IMR-90 (cell line): ENCODE measurements around the gene SLC36A1. TPM values are rescaled to one million over a fixed set of nuclear protein-coding genes. Genes with fewer than 3 reads are reported as not detected.

ENCODE experiments used
- ATAC-seq: fragments of 200-7000 bp; cut with Tn5 transposase; 2 replicates; pipeline ENCODE4 v1.9.1; 2020; ENCODE audit warnings: low read depth, mild to moderate bottlenecking, moderate library complexity
- BruUV-seq: library from RNA; stranded (reverse); fragments of 400-500 nt; replicated peaks from 2 replicates; lab custom pipeline; 2021; lab: Mats Ljungman, UMichigan
- CTCF ChIA-PET: fragments of 300-600 bp; formaldehyde crosslinking; extraction: SDS; loops from one replicate; lab custom pipeline; 2021; ENCODE audit warnings: antibody characterized with exemption; lab: Yijun Ruan, JAX
- POLR2A ChIA-PET: fragments of 300-600 bp; sonication (Branson Sonifier 250); formaldehyde crosslinking; loops from one replicate; lab custom pipeline; 2022; ENCODE audit warnings: antibody characterized with exemption; ENCODE audit not compliant: unreplicated experiment; lab: Charles Lee
- DNase-seq: peaks from one replicate; pipeline ENCODE4 v3.0.0; 2013
- H2AFZ ChIP-seq: replicated peaks from 2 replicates; pipeline ENCODE3; 2013; ENCODE audit warnings: low read length, mild to moderate bottlenecking; ENCODE audit not compliant: poor library complexity
- H2AK5ac ChIP-seq: 2 replicates; pipeline ENCODE4 v1.6.1; 2013; ENCODE audit warnings: low read depth, low read length, inconsistent platforms
- H2AK9ac ChIP-seq: replicated peaks from 2 replicates; pipeline ENCODE3; 2013; ENCODE audit warnings: mild to moderate bottlenecking, low read depth, low read length, moderate library complexity; ENCODE audit not compliant: poor library complexity
- H2BK120ac ChIP-seq: 2 replicates; pipeline ENCODE4 v1.6.1; 2013; ENCODE audit warnings: low read depth, low read length, inconsistent platforms
- H2BK15ac ChIP-seq: 3 replicates; pipeline ENCODE4 v1.6.1; 2013; ENCODE audit warnings: low read depth, low read length, inconsistent platforms
- H2BK20ac ChIP-seq: 2 replicates; pipeline ENCODE4 v1.6.1; 2013; ENCODE audit warnings: low read depth, mild to moderate bottlenecking, inconsistent platforms, low read length, moderate library complexity
- H2BK5ac ChIP-seq: 2 replicates; pipeline ENCODE4 v1.6.1; 2013; ENCODE audit warnings: mild to moderate bottlenecking, low read depth, low read length, inconsistent platforms; ENCODE audit not compliant: poor library complexity, severe bottlenecking
- H3K14ac ChIP-seq: replicated peaks from 2 replicates; pipeline ENCODE4 v1.6.1; 2013; ENCODE audit warnings: low read depth, low read length, inconsistent platforms
- H3K18ac ChIP-seq: 2 replicates; pipeline ENCODE4 v1.6.1; 2013; ENCODE audit warnings: low read depth, low read length, control low read depth
- H3K23ac ChIP-seq: 2 replicates; pipeline ENCODE4 v1.6.1; 2013; ENCODE audit warnings: low read depth, low read length, inconsistent platforms
- H3K27ac ChIP-seq: 2 replicates; pipeline ENCODE4 v1.5.1; 2013; ENCODE audit warnings: mild to moderate bottlenecking, control low read depth, low read length; ENCODE audit not compliant: insufficient read depth
- H3K27me3 ChIP-seq: 2 replicates; pipeline ENCODE4 v1.6.1; 2013; ENCODE audit warnings: low read length; ENCODE audit not compliant: control insufficient read depth, insufficient read depth
- H3K36me3 ChIP-seq: 2 replicates; pipeline ENCODE4 v1.6.1; 2013; ENCODE audit warnings: low read length, mixed read lengths; ENCODE audit not compliant: control insufficient read depth, insufficient read depth
- H3K4ac ChIP-seq: 2 replicates; pipeline ENCODE4 v1.6.1; 2013; ENCODE audit warnings: low read depth, low read length, inconsistent platforms
- H3K4me1 ChIP-seq: 2 replicates; pipeline ENCODE4 v1.6.1; 2013; ENCODE audit warnings: low read length, mixed read lengths; ENCODE audit not compliant: control insufficient read depth, insufficient read depth
- H3K4me2 ChIP-seq: 2 replicates; pipeline ENCODE4 v1.6.1; 2013; ENCODE audit warnings: low read depth, mild to moderate bottlenecking, control low read depth, low read length, moderate library complexity
- H3K4me3 ChIP-seq: 2 replicates; pipeline ENCODE4 v1.5.1; 2013; ENCODE audit warnings: low read depth, mild to moderate bottlenecking, control low read depth, low read length, moderate library complexity; ENCODE audit not compliant: insufficient read depth
- H3K56ac ChIP-seq: 2 replicates; pipeline ENCODE4 v1.6.1; 2013; ENCODE audit warnings: low read length, inconsistent platforms; ENCODE audit not compliant: insufficient read depth; ENCODE audit errors: extremely low read depth
- H3K79me1 ChIP-seq, 2 experiments: 2 replicates each; pipeline ENCODE4 v1.6.1; 2013; ENCODE audit warnings: low read length in 2 of 2, inconsistent platforms in 1 of 2, low read depth in 1 of 2
- H3K9ac ChIP-seq: 2 replicates; pipeline ENCODE4 v1.6.1; 2013; ENCODE audit warnings: low read depth, low read length, control low read depth
- H3K9me1 ChIP-seq: 2 replicates; pipeline ENCODE4 v1.6.1; 2013; ENCODE audit warnings: low read length, inconsistent platforms; ENCODE audit not compliant: insufficient read depth
- H3K9me3 ChIP-seq: 2 replicates; pipeline ENCODE4 v1.6.1; 2013; ENCODE audit warnings: low read length; ENCODE audit not compliant: control insufficient read depth, insufficient read depth
- H4K20me1 ChIP-seq: 2 replicates; pipeline ENCODE4 v1.6.1; 2013; ENCODE audit warnings: low read length, inconsistent platforms; ENCODE audit not compliant: insufficient read depth
- H4K5ac ChIP-seq: 2 replicates; pipeline ENCODE4 v1.6.1; 2013; ENCODE audit warnings: mild to moderate bottlenecking, low read depth, low read length, control low read depth
- H4K8ac ChIP-seq, 2 experiments: 2 replicates each; pipeline ENCODE4 v1.6.1; 2013; ENCODE audit warnings: low read depth in 2 of 2, low read length in 2 of 2, control low read depth in 1 of 2, inconsistent platforms in 1 of 2
- H4K91ac ChIP-seq: 2 replicates; pipeline ENCODE4 v1.6.1; 2013; ENCODE audit warnings: low read depth, low read length, inconsistent platforms; ENCODE audit not compliant: insufficient read depth
- BHLHE40 ChIP-seq: fragments of 150-350 bp; IDR thresholded peaks from 2 replicates; pipeline ENCODE4 v1.6.1; 2016; ENCODE audit warnings: mild to moderate bottlenecking, low read depth, low read length
- CEBPB ChIP-seq: IDR thresholded peaks from 2 replicates; pipeline ENCODE4 v1.6.1; 2012; ENCODE audit warnings: low read depth, low read length, improper control_type of control experiment
- CTCF ChIP-seq: conservative IDR thresholded peaks from 2 replicates; pipeline ENCODE4 v1.5.1; 2012; ENCODE audit warnings: mild to moderate bottlenecking, low read depth, low read length, improper control_type of control experiment
- ELK1 ChIP-seq: fragments of 150-350 bp; IDR thresholded peaks from 2 replicates; pipeline ENCODE4 v1.6.1; 2016; ENCODE audit warnings: low read depth, mild to moderate bottlenecking, low read length, moderate library complexity, borderline replicate concordance
- FOS ChIP-seq: fragments of 150-350 bp; IDR thresholded peaks from 2 replicates; pipeline ENCODE4 v1.6.1; 2016; ENCODE audit warnings: low read depth, low read length
- POLR2A ChIP-seq: IDR thresholded peaks from 2 replicates; pipeline ENCODE4 v1.6.1; 2012; ENCODE audit warnings: mild to moderate bottlenecking, low read depth, low read length
- RCOR1 ChIP-seq: IDR thresholded peaks from 2 replicates; pipeline ENCODE4 v1.6.1; 2012; ENCODE audit warnings: mild to moderate bottlenecking, low read length, improper control_type of control experiment; ENCODE audit not compliant: insufficient replicate concordance
- WGBS, 2 experiments: methylation state at CpG; one replicate each; pipeline versions ENCODE4 v1.1.5 to v1.1.7; 2013; ENCODE audit warnings: missing lambda C conversion rate in 2 of 2; ENCODE audit not compliant: insufficient read length in 1 of 2; ENCODE audit errors: extremely low coverage in 2 of 2; 5-methylcytosine and 5-hydroxymethylcytosine counted together
- dilution Hi-C: fragments of 300-500 bp; cut with HindIII; formaldehyde crosslinking; loops from one replicate; pipeline ENCODE4 v1.14.3; 2018; ENCODE audit warnings: low sequenced_read_pairs; ENCODE audit not compliant: unreplicated experiment
- in situ Hi-C: fragments of 300-500 bp; cut with MboI; formaldehyde crosslinking; loops from 3 replicates; pipeline ENCODE4 v1.14.3; 2019; ENCODE audit warnings: low sequenced_read_pairs, inconsistent platforms, mixed read lengths
- intact Hi-C: fragments of 100-400 bp; cut with micrococcal nuclease; formaldehyde crosslinking; loops from 2 replicates; pipeline ENCODE4 v1.10.0; 2022
- polyA plus RNA-seq, 3 experiments: library from polyadenylated mRNA; depleted of rRNA; stranded (reverse); fragments of >200 nt; gene quantifications; 2 replicates each; pipeline ENCODE4 v1.2.3, GENCODE V29; 2012; ENCODE audit warnings: low replicate concordance in 1 of 3
- total RNA-seq: library from RNA; depleted of rRNA; stranded (reverse); fragments of >200 nt; gene quantifications from 2 replicates; pipeline ENCODE4 v1.2.3, GENCODE V29; 2012

Gene SLC36A1
- total and polyA plus RNA-seq, 2 of the 4 experiments (the other 2 are of a cell fraction): 5.7 to 8.7 TPM

DNA sequence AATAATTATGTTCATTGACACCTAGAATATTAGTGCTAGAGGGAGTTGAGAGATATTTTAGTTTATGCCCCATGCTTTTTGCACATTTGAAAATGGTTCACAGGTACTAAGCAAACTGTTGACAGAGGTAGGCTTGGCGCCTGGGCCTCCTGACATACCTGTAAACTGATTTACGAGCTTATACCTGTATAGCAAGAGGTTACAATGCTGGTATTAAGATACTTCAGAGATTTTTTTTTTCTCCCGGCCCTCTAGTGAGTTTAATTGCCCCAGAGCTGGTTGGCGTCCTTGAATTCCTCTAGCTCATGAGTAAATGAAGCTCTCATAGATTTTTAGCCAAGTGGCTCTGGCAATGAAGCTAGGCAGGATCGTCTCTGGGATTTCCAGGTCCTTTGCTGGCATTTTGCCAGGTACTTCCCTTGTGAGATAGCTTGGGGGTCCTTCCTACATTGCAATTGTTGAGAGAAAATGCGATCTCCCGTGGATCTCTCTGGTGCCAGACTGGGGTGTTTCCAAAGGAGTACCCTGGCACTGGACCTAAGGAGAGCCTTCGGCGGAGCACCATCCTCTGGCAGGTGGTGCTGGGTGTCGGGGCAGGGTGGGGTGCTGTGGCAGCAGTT, 9.0 kb downstream of the SLC36A1 start:
- intact Hi-C loops (no loop called here), dilution Hi-C loops (no loop called here), in situ Hi-C loops (no loop called here)
- DNase-seq: no peak
- peaks cover 3% of the 10 kb centered on the region for H3K36me3 ChIP-seq
- H2AK9ac ChIP-seq: no peak overlapping the region
- no peak overlapping the region for H2AFZ ChIP-seq
- peaks cover 6% of the 10 kb centered on the region; the same call in 1 of the 2 replicates for H4K20me1 ChIP-seq
- H4K8ac ChIP-seq: no peak overlapping the region
- no peak overlapping the region for H2BK15ac ChIP-seq
- H2BK5ac ChIP-seq: no peak overlapping the region
- POLR2A ChIA-PET: no interaction called here
- no peak overlapping the region for H3K23ac ChIP-seq
- H3K4me2 ChIP-seq: no peak overlapping the region
- H3K56ac ChIP-seq: no peak overlapping the region
- no peak overlapping the region for H3K9ac ChIP-seq
- H3K14ac ChIP-seq: no peak overlapping the region
- H3K18ac ChIP-seq: no peak overlapping the region
- H3K4ac ChIP-seq: no peak overlapping the region
- no peak overlapping the region for H4K91ac ChIP-seq
- no peak overlapping the region for H2AK5ac ChIP-seq
- H4K5ac ChIP-seq: no peak overlapping the region
- no peaks in the 10 kb centered on the region for H3K27me3 ChIP-seq
- H3K4me3 ChIP-seq: no peak overlapping the region
- TF ChIP-seq ELK1: no peak
- TF ChIP-seq FOS: no peak
- no peak for TF ChIP-seq CEBPB
- no peak for TF ChIP-seq RCOR1
- TF ChIP-seq BHLHE40: no peak
- no peak for TF ChIP-seq POLR2A
- no peak for TF ChIP-seq CTCF
- H3K9me1 ChIP-seq: no peaks in the 10 kb centered on the region
- H3K79me1 ChIP-seq: peaks cover 22 to 31% of the 10 kb centered on the region in 2 experiments
- H3K4me1 ChIP-seq: peaks cover 12% of the 10 kb centered on the region
- BruUV-seq: no TSS peak
- CTCF ChIA-PET: interaction anchor here (0.7 to 1.1 kb wide), 2 partner anchors 9 to 71 kb away, joined by 3 to 5 read pairs; partner anchors contain the start of gene SLC36A1
- H3K27ac ChIP-seq: no peak overlapping the region
- WGBS, 2 experiments: 97% methylated on average over 6 of the region's 10 CpGs; no CpG with 5 or more reads in 1 of the 2 experiments
- H2BK20ac ChIP-seq: no peak overlapping the region
- ATAC-seq: no peak
- H3K9me3 ChIP-seq: no peaks in the 10 kb centered on the region
- no peak overlapping the region for H2BK120ac ChIP-seq
